Measurements from ENCODE around the gene ARAP2.

DNA sequence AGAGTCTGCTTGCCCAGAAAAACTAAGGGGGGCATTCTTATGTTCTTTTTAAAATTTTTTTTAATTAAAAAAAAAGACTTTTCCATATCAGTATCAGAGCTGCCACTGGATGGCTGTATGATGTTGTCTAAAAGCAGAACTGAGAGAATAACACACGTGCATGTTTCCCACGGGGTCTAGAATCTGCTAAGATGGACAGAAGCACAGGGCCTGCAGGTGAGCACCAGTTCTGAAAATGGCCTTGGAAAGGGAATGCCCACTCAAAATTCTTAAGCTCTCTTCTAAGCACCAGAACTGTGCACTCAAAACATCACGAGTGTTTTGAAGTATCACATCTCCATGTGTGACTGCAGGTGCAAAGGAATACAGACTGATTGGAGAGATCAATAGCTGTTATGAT is 61.1 kb downstream of the ARAP2 start:
- TF ChIP-seq, protein P1, sequence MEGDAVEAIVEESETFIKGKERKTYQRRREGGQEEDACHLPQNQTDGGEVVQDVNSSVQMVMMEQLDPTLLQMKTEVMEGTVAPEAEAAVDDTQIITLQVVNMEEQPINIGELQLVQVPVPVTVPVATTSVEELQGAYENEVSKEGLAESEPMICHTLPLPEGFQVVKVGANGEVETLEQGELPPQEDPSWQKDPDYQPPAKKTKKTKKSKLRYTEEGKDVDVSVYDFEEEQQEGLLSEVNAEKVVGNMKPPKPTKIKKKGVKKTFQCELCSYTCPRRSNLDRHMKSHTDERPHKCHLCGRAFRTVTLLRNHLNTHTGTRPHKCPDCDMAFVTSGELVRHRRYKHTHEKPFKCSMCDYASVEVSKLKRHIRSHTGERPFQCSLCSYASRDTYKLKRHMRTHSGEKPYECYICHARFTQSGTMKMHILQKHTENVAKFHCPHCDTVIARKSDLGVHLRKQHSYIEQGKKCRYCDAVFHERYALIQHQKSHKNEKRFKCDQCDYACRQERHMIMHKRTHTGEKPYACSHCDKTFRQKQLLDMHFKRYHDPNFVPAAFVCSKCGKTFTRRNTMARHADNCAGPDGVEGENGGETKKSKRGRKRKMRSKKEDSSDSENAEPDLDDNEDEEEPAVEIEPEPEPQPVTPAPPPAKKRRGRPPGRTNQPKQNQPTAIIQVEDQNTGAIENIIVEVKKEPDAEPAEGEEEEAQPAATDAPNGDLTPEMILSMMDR (IDR thresholded peaks at IDR 0.05), result no peak
- no peak for TF ChIP-seq POLR2A (IDR thresholded peaks at IDR 0.05)
